ENCODE data around the gene RNF32.

The RNF32 gene

GRCh38 chr7:156666368-156667109, 26.0 kb downstream of the RNF32 start:
- Histone ChIP-seq H3K4me1 (ENCODE audit: control insufficient read depth in 1 of 2, insufficient read depth in 2 of 2, low read length in 2 of 2) (no peaks in the 10 kb centered on the region), H3K9me3 (ENCODE audit: control insufficient read depth in 1 of 2, low read length in 2 of 2) (no peaks in the 10 kb centered on the region), H3K27me3 (ENCODE audit: low read depth, low read length) (no peaks in the 10 kb centered on the region), H3K36me3 (ENCODE audit: control insufficient read depth in 1 of 2, insufficient read depth in 2 of 2, low read length in 2 of 2) (no peaks in the 10 kb centered on the region), H3K27ac (ENCODE audit: low read length) (no peak overlapping the region), H3K4me3 (ENCODE audit: low read depth in 1 of 2, low read length in 2 of 2) (no peak overlapping the region)

- Histone ChIP-seq H3K4me1 (ENCODE audit: control insufficient read depth in 1 of 2, insufficient read depth in 2 of 2, low read length in 2 of 2) (no peaks in the 10 kb centered on the region), H3K27ac (ENCODE audit: low read length) (no peak overlapping the region), H3K27me3 (ENCODE audit: low read depth, low read length) (no peaks in the 10 kb centered on the region), H3K9me3 (ENCODE audit: control insufficient read depth in 1 of 2, low read length in 2 of 2) (no peaks in the 10 kb centered on the region), H3K4me3 (ENCODE audit: low read depth in 1 of 2, low read length in 2 of 2) (no peak overlapping the region), H3K36me3 (ENCODE audit: control insufficient read depth in 1 of 2, insufficient read depth in 2 of 2, low read length in 2 of 2) (no peaks in the 10 kb centered on the region)
These were observed 26.5 kb downstream of the RNF32 start for GRCh38 chr7:156667110-156667426.

- Histone ChIP-seq H3K9me3 (ENCODE audit: control insufficient read depth in 1 of 2, low read length in 2 of 2) (no peaks in the 10 kb centered on the region), H3K4me1 (ENCODE audit: control insufficient read depth in 1 of 2, insufficient read depth in 2 of 2, low read length in 2 of 2) (no peaks in the 10 kb centered on the region), H3K27me3 (ENCODE audit: low read depth, low read length) (no peaks in the 10 kb centered on the region), H3K36me3 (ENCODE audit: control insufficient read depth in 1 of 2, insufficient read depth in 2 of 2, low read length in 2 of 2) (no peaks in the 10 kb centered on the region), H3K27ac (ENCODE audit: low read length) (no peak overlapping the region), H3K4me3 (ENCODE audit: low read depth in 1 of 2, low read length in 2 of 2) (no peak overlapping the region)
These were observed 27.7 kb downstream of the RNF32 start for GRCh38 chr7:156668130-156668741.

- H3K9me3 ChIP-seq (ENCODE audit: control insufficient read depth in 1 of 2, low read length in 2 of 2): no peaks in the 10 kb centered on the region
- no peaks in the 10 kb centered on the region for H3K27me3 ChIP-seq (ENCODE audit: low read depth, low read length)
- H3K27ac ChIP-seq (ENCODE audit: low read length): no peak overlapping the region
- H3K4me1 ChIP-seq (ENCODE audit: control insufficient read depth in 1 of 2, insufficient read depth in 2 of 2, low read length in 2 of 2): no peaks in the 10 kb centered on the region
- H3K4me3 ChIP-seq (ENCODE audit: low read depth in 1 of 2, low read length in 2 of 2): no peak overlapping the region
- no peaks in the 10 kb centered on the region for H3K36me3 ChIP-seq (ENCODE audit: control insufficient read depth in 1 of 2, insufficient read depth in 2 of 2, low read length in 2 of 2)
These were observed 28.7 kb downstream of the RNF32 start for GRCh38 chr7:156669035-156669828.

GRCh38 chr7:156673454-156673853, 32.9 kb downstream of the RNF32 start:
- Histone ChIP-seq H3K27me3 (ENCODE audit: low read depth, low read length) (no peaks in the 10 kb centered on the region), H3K4me3 (ENCODE audit: low read depth in 1 of 2, low read length in 2 of 2) (no peak overlapping the region), H3K4me1 (ENCODE audit: control insufficient read depth in 1 of 2, insufficient read depth in 2 of 2, low read length in 2 of 2) (no peaks in the 10 kb centered on the region), H3K9me3 (ENCODE audit: control insufficient read depth in 1 of 2, low read length in 2 of 2) (no peaks in the 10 kb centered on the region), H3K36me3 (ENCODE audit: control insufficient read depth in 1 of 2, insufficient read depth in 2 of 2, low read length in 2 of 2) (peaks cover 1 to 28% of the 10 kb centered on the region in 2 donors), H3K27ac (ENCODE audit: low read length) (no peak overlapping the region)

- H3K27ac ChIP-seq (ENCODE audit: low read length): no peak overlapping the region
- no peak overlapping the region for H3K4me3 ChIP-seq (ENCODE audit: low read depth in 1 of 2, low read length in 2 of 2)
- no peaks in the 10 kb centered on the region for H3K4me1 ChIP-seq (ENCODE audit: control insufficient read depth in 1 of 2, insufficient read depth in 2 of 2, low read length in 2 of 2)
- no peaks in the 10 kb centered on the region for H3K9me3 ChIP-seq (ENCODE audit: control insufficient read depth in 1 of 2, low read length in 2 of 2)
- H3K27me3 ChIP-seq (ENCODE audit: low read depth, low read length): no peaks in the 10 kb centered on the region
- peaks cover 4 to 33% of the 10 kb centered on the region in 2 donors for H3K36me3 ChIP-seq (ENCODE audit: control insufficient read depth in 1 of 2, insufficient read depth in 2 of 2, low read length in 2 of 2)
These were observed 33.3 kb downstream of the RNF32 start for GRCh38 chr7:156673902-156674301.

GRCh38 chr7:156675721-156676120, 35.1 kb downstream of the RNF32 start:
- no peak overlapping the region for H3K27ac ChIP-seq (ENCODE audit: low read length)
- peaks cover 4 to 44% of the 10 kb centered on the region in 2 donors for H3K36me3 ChIP-seq (ENCODE audit: control insufficient read depth in 1 of 2, insufficient read depth in 2 of 2, low read length in 2 of 2)
- no peaks in the 10 kb centered on the region for H3K4me1 ChIP-seq (ENCODE audit: control insufficient read depth in 1 of 2, insufficient read depth in 2 of 2, low read length in 2 of 2)
- no peaks in the 10 kb centered on the region for H3K27me3 ChIP-seq (ENCODE audit: low read depth, low read length)
- H3K9me3 ChIP-seq (ENCODE audit: control insufficient read depth in 1 of 2, low read length in 2 of 2): no peaks in the 10 kb centered on the region
- H3K4me3 ChIP-seq (ENCODE audit: low read depth in 1 of 2, low read length in 2 of 2): no peak overlapping the region

GRCh38 chr7:156676263-156676662, 35.7 kb downstream of the RNF32 start:
- Histone ChIP-seq H3K4me1 (ENCODE audit: control insufficient read depth in 1 of 2, insufficient read depth in 2 of 2, low read length in 2 of 2) (no peaks in the 10 kb centered on the region), H3K4me3 (ENCODE audit: low read depth in 1 of 2, low read length in 2 of 2) (no peak overlapping the region), H3K36me3 (ENCODE audit: control insufficient read depth in 1 of 2, insufficient read depth in 2 of 2, low read length in 2 of 2) (peaks cover 4 to 44% of the 10 kb centered on the region in 2 donors), H3K27ac (ENCODE audit: low read length) (no peak overlapping the region), H3K9me3 (ENCODE audit: control insufficient read depth in 1 of 2, low read length in 2 of 2) (no peaks in the 10 kb centered on the region), H3K27me3 (ENCODE audit: low read depth, low read length) (no peaks in the 10 kb centered on the region)

- Histone ChIP-seq H3K36me3 (ENCODE audit: control insufficient read depth in 1 of 2, insufficient read depth in 2 of 2, low read length in 2 of 2) (peaks cover 8 to 49% of the 10 kb centered on the region in 2 donors), H3K9me3 (ENCODE audit: control insufficient read depth in 1 of 2, low read length in 2 of 2) (no peaks in the 10 kb centered on the region), H3K4me1 (ENCODE audit: control insufficient read depth in 1 of 2, insufficient read depth in 2 of 2, low read length in 2 of 2) (no peaks in the 10 kb centered on the region), H3K27ac (ENCODE audit: low read length) (no peak overlapping the region), H3K4me3 (ENCODE audit: low read depth in 1 of 2, low read length in 2 of 2) (no peak overlapping the region), H3K27me3 (ENCODE audit: low read depth, low read length) (no peaks in the 10 kb centered on the region)
These were observed 36.9 kb downstream of the RNF32 start for GRCh38 chr7:156677374-156678054.

GRCh38 chr7:156680281-156680680, 39.7 kb downstream of the RNF32 start:
- no peak overlapping the region for H3K4me3 ChIP-seq (ENCODE audit: low read depth in 1 of 2, low read length in 2 of 2)
- peaks cover 14 to 48% of the 10 kb centered on the region in 2 donors for H3K36me3 ChIP-seq (ENCODE audit: control insufficient read depth in 1 of 2, insufficient read depth in 2 of 2, low read length in 2 of 2)
- no peaks in the 10 kb centered on the region for H3K4me1 ChIP-seq (ENCODE audit: control insufficient read depth in 1 of 2, insufficient read depth in 2 of 2, low read length in 2 of 2)
- H3K9me3 ChIP-seq (ENCODE audit: control insufficient read depth in 1 of 2, low read length in 2 of 2): no peaks in the 10 kb centered on the region
- H3K27ac ChIP-seq (ENCODE audit: low read length): no peak overlapping the region
- no peaks in the 10 kb centered on the region for H3K27me3 ChIP-seq (ENCODE audit: low read depth, low read length)

- Histone ChIP-seq H3K9me3 (ENCODE audit: control insufficient read depth in 1 of 2, low read length in 2 of 2) (no peaks in the 10 kb centered on the region), H3K4me1 (ENCODE audit: control insufficient read depth in 1 of 2, insufficient read depth in 2 of 2, low read length in 2 of 2) (no peaks in the 10 kb centered on the region), H3K36me3 (ENCODE audit: control insufficient read depth in 1 of 2, insufficient read depth in 2 of 2, low read length in 2 of 2) (peaks cover 14 to 30% of the 10 kb centered on the region in 2 donors), H3K27ac (ENCODE audit: low read length) (no peak overlapping the region), H3K27me3 (ENCODE audit: low read depth, low read length) (no peaks in the 10 kb centered on the region), H3K4me3 (ENCODE audit: low read depth in 1 of 2, low read length in 2 of 2) (no peak overlapping the region)
These were observed 42.4 kb downstream of the RNF32 start for GRCh38 chr7:156682928-156683327.

Data from muscle layer of duodenum (tissue), 2 donors.